IPS-18c (cell line): ENCODE measurements around the gene NFIB.

Experiments
- H3K4me3 ChIP-seq: 2 replicates; pipeline ENCODE4 v1.7.0; 2013; ENCODE audit warnings: low read depth, mild to moderate bottlenecking, low read length, moderate library complexity; ENCODE audit not compliant: insufficient read depth
- H3K9me3 ChIP-seq: one replicate; pipeline ENCODE4 v1.6.1; 2013; ENCODE audit warnings: mild to moderate bottlenecking, low read length, moderate library complexity; ENCODE audit not compliant: control insufficient read depth, insufficient read depth

The NFIB gene

GRCh38 chr9:14300588-14300987 is 13.4 kb downstream of the NFIB start:
- Histone ChIP-seq H3K9me3 (no peaks in the 10 kb centered on the region), H3K4me3 (no peak overlapping the region)

GRCh38 chr9:14300040-14300439 is 13.9 kb downstream of the NFIB start:
- Histone ChIP-seq H3K9me3 (no peaks in the 10 kb centered on the region), H3K4me3 (no peak overlapping the region)

- Histone ChIP-seq H3K9me3 (no peaks in the 10 kb centered on the region), H3K4me3 (no peak overlapping the region)
Observed at GRCh38 chr9:14298601-14299022, 15.3 kb downstream of the NFIB start.

GRCh38 chr9:14296495-14297113 is 17.3 kb downstream of the NFIB start:
- no peak overlapping the region for H3K4me3 ChIP-seq
- no peaks in the 10 kb centered on the region for H3K9me3 ChIP-seq

GRCh38 chr9:14294659-14295058 is 19.3 kb downstream of the NFIB start:
- no peak overlapping the region for H3K4me3 ChIP-seq
- no peaks in the 10 kb centered on the region for H3K9me3 ChIP-seq

- H3K9me3 ChIP-seq = no peaks in the 10 kb centered on the region
- no peak overlapping the region for H3K4me3 ChIP-seq
Observed at GRCh38 chr9:14293801-14294200, 20.1 kb downstream of the NFIB start.

GRCh38 chr9:14292181-14292739 is 21.7 kb downstream of the NFIB start:
- Histone ChIP-seq H3K9me3 (no peaks in the 10 kb centered on the region), H3K4me3 (no peak overlapping the region)

- no peaks in the 10 kb centered on the region for H3K9me3 ChIP-seq
- H3K4me3 ChIP-seq = no peak overlapping the region
Observed at GRCh38 chr9:14289916-14290315, 24.0 kb downstream of the NFIB start.

- Histone ChIP-seq H3K4me3 (no peak overlapping the region), H3K9me3 (no peaks in the 10 kb centered on the region)
Observed at GRCh38 chr9:14288433-14288832, 25.5 kb downstream of the NFIB start.

- Histone ChIP-seq H3K4me3 (no peak overlapping the region), H3K9me3 (no peaks in the 10 kb centered on the region)
Observed at GRCh38 chr9:14286121-14286520, 27.8 kb downstream of the NFIB start.

- no peak overlapping the region for H3K4me3 ChIP-seq
Observed at GRCh38 chr9:14283276-14283675, 30.7 kb downstream of the NFIB start.

GRCh38 chr9:14281876-14282275 is 32.1 kb downstream of the NFIB start:
- no peak overlapping the region for H3K4me3 ChIP-seq
- H3K9me3 ChIP-seq = no peaks in the 10 kb centered on the region

More at GRCh38 chr9:14283276-14283675, 30.7 kb downstream of the NFIB start:
- H3K9me3 ChIP-seq = no peaks in the 10 kb centered on the region

GRCh38 chr9:14281136-14281795 is 32.7 kb downstream of the NFIB start:
- no peaks in the 10 kb centered on the region for H3K9me3 ChIP-seq

GRCh38 chr9:14279671-14280070 is 34.3 kb downstream of the NFIB start:
- no peak overlapping the region for H3K4me3 ChIP-seq
- H3K9me3 ChIP-seq = no peaks in the 10 kb centered on the region

More at GRCh38 chr9:14281136-14281795, 32.7 kb downstream of the NFIB start:
- H3K4me3 ChIP-seq = no peak overlapping the region

- Histone ChIP-seq H3K4me3 (no peak overlapping the region), H3K9me3 (no peaks in the 10 kb centered on the region)
Observed at GRCh38 chr9:14278291-14278721, 35.6 kb downstream of the NFIB start.

GRCh38 chr9:14277761-14278160 is 36.2 kb downstream of the NFIB start:
- H3K9me3 ChIP-seq = no peaks in the 10 kb centered on the region
- no peak overlapping the region for H3K4me3 ChIP-seq

GRCh38 chr9:14277244-14277643 is 36.7 kb downstream of the NFIB start:
- no peaks in the 10 kb centered on the region for H3K9me3 ChIP-seq
- H3K4me3 ChIP-seq = no peak overlapping the region

- Histone ChIP-seq H3K9me3 (no peaks in the 10 kb centered on the region), H3K4me3 (no peak overlapping the region)
Observed at GRCh38 chr9:14275331-14275730, 38.6 kb downstream of the NFIB start.
